Neural crest cell (in vitro differentiated cells): ENCODE data around the gene OR10X1. TPM values are rescaled to one million over a fixed set of nuclear protein-coding genes. Genes with fewer than 3 reads are reported as not detected.

Experiments
- DNase-seq: peaks from one replicate; pipeline ENCODE4 v3.0.0; 2021; ENCODE audit warnings: low read depth, mixed read lengths, low spot score
- H3K27ac Mint-ChIP-seq: one replicate; pipeline ENCODE4 v1.8.0; 2021; ENCODE audit warnings: mild to moderate bottlenecking, mixed read lengths; ENCODE audit not compliant: unreplicated experiment
- H3K27me3 Mint-ChIP-seq: 2 replicates; pipeline ENCODE4 v1.8.0; 2021; ENCODE audit warnings: low read depth, mild to moderate bottlenecking, mixed read lengths
- H3K36me3 Mint-ChIP-seq: 2 replicates; pipeline ENCODE4 v1.8.0; 2021; ENCODE audit warnings: low read depth, mild to moderate bottlenecking, mixed read lengths
- H3K4me1 Mint-ChIP-seq: 2 replicates; pipeline ENCODE4 v1.8.0; 2021; ENCODE audit warnings: mixed read lengths
- H3K4me3 Mint-ChIP-seq: one replicate; pipeline ENCODE4 v1.8.0; 2021; ENCODE audit warnings: mild to moderate bottlenecking, mixed read lengths
- H3K9me3 Mint-ChIP-seq: 2 replicates; pipeline ENCODE4 v1.8.0; 2021; ENCODE audit warnings: mixed read lengths
- total RNA-seq: library from RNA; stranded (reverse); gene quantifications from 2 replicates; pipeline ENCODE4 v1.2.1, GENCODE V29; 2021
- TF ChIP-seq, protein P1 (sequence below): fragments of 200-600 bp; sonication (generic); conservative IDR thresholded peaks from 2 replicates; pipeline ENCODE4 v1.5.0; 2021; ENCODE audit warnings: antibody characterized with exemption, mild to moderate bottlenecking

OR10X1 gene
- total RNA-seq, 1 donor from 2014 or later: not detected

- peaks cover 12% of the 10 kb centered on the region for H3K27me3 Mint-ChIP-seq
These were observed 45.2 kb downstream of the OR10X1 start for GRCh38 chr1:158534496-158534895.

More at GRCh38 chr1:158534496-158534895, 45.2 kb downstream of the OR10X1 start:
- DNase-seq: no peak
- H3K9me3 Mint-ChIP-seq: peaks cover under 1% of the 10 kb centered on the region
- no peak overlapping the region for H3K4me3 Mint-ChIP-seq
- TF ChIP-seq, protein P1, sequence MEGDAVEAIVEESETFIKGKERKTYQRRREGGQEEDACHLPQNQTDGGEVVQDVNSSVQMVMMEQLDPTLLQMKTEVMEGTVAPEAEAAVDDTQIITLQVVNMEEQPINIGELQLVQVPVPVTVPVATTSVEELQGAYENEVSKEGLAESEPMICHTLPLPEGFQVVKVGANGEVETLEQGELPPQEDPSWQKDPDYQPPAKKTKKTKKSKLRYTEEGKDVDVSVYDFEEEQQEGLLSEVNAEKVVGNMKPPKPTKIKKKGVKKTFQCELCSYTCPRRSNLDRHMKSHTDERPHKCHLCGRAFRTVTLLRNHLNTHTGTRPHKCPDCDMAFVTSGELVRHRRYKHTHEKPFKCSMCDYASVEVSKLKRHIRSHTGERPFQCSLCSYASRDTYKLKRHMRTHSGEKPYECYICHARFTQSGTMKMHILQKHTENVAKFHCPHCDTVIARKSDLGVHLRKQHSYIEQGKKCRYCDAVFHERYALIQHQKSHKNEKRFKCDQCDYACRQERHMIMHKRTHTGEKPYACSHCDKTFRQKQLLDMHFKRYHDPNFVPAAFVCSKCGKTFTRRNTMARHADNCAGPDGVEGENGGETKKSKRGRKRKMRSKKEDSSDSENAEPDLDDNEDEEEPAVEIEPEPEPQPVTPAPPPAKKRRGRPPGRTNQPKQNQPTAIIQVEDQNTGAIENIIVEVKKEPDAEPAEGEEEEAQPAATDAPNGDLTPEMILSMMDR: no peak
- H3K4me1 Mint-ChIP-seq: no peaks in the 10 kb centered on the region
- H3K36me3 Mint-ChIP-seq: no peaks in the 10 kb centered on the region
- H3K27ac Mint-ChIP-seq: no peak overlapping the region

Other genes starting within 250 kb of the OR10X1 start
- not detected in 2 replicates for gene CD1B, start 248.4 kb downstream of the OR10X1 start, total RNA-seq
- not detected in 2 replicates for gene CD1E, start 226.0 kb downstream of the OR10X1 start, total RNA-seq
- not detected in 2 replicates for gene OR10T2, start 180.4 kb downstream of the OR10X1 start, total RNA-seq
- gene OR10K2, start 153.7 kb downstream of the OR10X1 start, total RNA-seq: not detected in 2 replicates
- not detected in 2 replicates for gene OR10K1, start 118.1 kb downstream of the OR10X1 start, total RNA-seq
- gene OR10R2, start 107.7 kb downstream of the OR10X1 start, total RNA-seq: not detected in 2 replicates
- not detected in 2 replicates for gene OR6Y1, start 25.5 kb downstream of the OR10X1 start, total RNA-seq
- not detected in 2 replicates for gene OR6P1, start 9.3 kb downstream of the OR10X1 start, total RNA-seq
- gene OR10Z1, start 25.4 kb upstream of the OR10X1 start, total RNA-seq: not detected in 2 replicates
- gene SPTA1, start 106.8 kb upstream of the OR10X1 start, total RNA-seq: not detected in 2 replicates
- gene OR6K2, start 120.8 kb upstream of the OR10X1 start, total RNA-seq: not detected in 2 replicates
- not detected in 2 replicates for gene OR6K3, start 140.8 kb upstream of the OR10X1 start, total RNA-seq
- not detected in 2 replicates for gene OR6K6, start 174.8 kb upstream of the OR10X1 start, total RNA-seq
- not detected in 2 replicates for gene OR6N1, start 192.3 kb upstream of the OR10X1 start, total RNA-seq
- not detected in 2 replicates for gene OR6N2, start 201.3 kb upstream of the OR10X1 start, total RNA-seq